GM08714 (cell line): Measurements from ENCODE around the gene ZFR.
A peak's percentile ranks its signal among the peaks of the same experiment; 100 is the strongest.
"Not testable (repeated sequence)": the region's sequence is repeated elsewhere in the genome, so short reads cannot be mapped to it uniquely, and the experiment has no call there.

Source experiments
- H3K4me3 ChIP-seq: fragments of 200-500 bp; sonication (Bioruptor generic); 2 replicates; pipeline ENCODE4 v1.5.1; 2014; ENCODE audit warnings: mild to moderate bottlenecking, low read length, inconsistent platforms
- ZNF274 ChIP-seq: IDR thresholded peaks from 2 replicates; pipeline ENCODE4 v1.6.1; 2012; ENCODE audit warnings: mild to moderate bottlenecking, low read depth, low read length

The ZFR gene

GRCh38 chr5:32461441-32462120 is 17.0 kb upstream of the ZFR start:
- no peak overlapping the region for H3K4me3 ChIP-seq
- no peak for TF ChIP-seq ZNF274

- no peak overlapping the region for H3K4me3 ChIP-seq
- no peak for TF ChIP-seq ZNF274
Observed at GRCh38 chr5:32460702-32461101, 16.2 kb upstream of the ZFR start.

- no peak for TF ChIP-seq ZNF274
- H3K4me3 ChIP-seq: no peak overlapping the region
Observed at GRCh38 chr5:32458880-32459495, 14.4 kb upstream of the ZFR start.

GRCh38 chr5:32455311-32455710 is 10.8 kb upstream of the ZFR start:
- TF ChIP-seq ZNF274: no peak
- no peak overlapping the region for H3K4me3 ChIP-seq

- no peak for TF ChIP-seq ZNF274
- H3K4me3 ChIP-seq: no peak overlapping the region
Observed at GRCh38 chr5:32454821-32455220, 10.3 kb upstream of the ZFR start.

GRCh38 chr5:32453916-32454315 is 9.4 kb upstream of the ZFR start:
- no peak for TF ChIP-seq ZNF274
- H3K4me3 ChIP-seq: no peak overlapping the region

- H3K4me3 ChIP-seq: not testable (repeated sequence)
Observed at GRCh38 chr5:32452316-32452715, 7.8 kb upstream of the ZFR start.

GRCh38 chr5:32450952-32451351 is 6.4 kb upstream of the ZFR start:
- H3K4me3 ChIP-seq: no peak overlapping the region
- TF ChIP-seq ZNF274: no peak

- TF ChIP-seq ZNF274: no peak
- no peak overlapping the region for H3K4me3 ChIP-seq
Observed at GRCh38 chr5:32449262-32449661, 4.7 kb upstream of the ZFR start.

- TF ChIP-seq ZNF274: no peak
- no peak overlapping the region for H3K4me3 ChIP-seq
Observed at GRCh38 chr5:32446630-32447029, 2.1 kb upstream of the ZFR start.

- H3K4me3 ChIP-seq: no peak overlapping the region
- TF ChIP-seq ZNF274: no peak
Observed at GRCh38 chr5:32445831-32446614, 1.5 kb upstream of the ZFR start.

- H3K4me3 ChIP-seq: no peak overlapping the region
- TF ChIP-seq ZNF274: no peak
Observed at GRCh38 chr5:32445287-32445758, 783 bp upstream of the ZFR start.

- peak overlapping the region; percentile 83 for H3K4me3 ChIP-seq
Observed at GRCh38 chr5:32443541-32444430, 754 bp downstream of the ZFR start.

GRCh38 chr5:32443145-32443540 is 1.4 kb downstream of the ZFR start:
- no peak for TF ChIP-seq ZNF274
- peak overlapping the region; percentile 83 for H3K4me3 ChIP-seq

More at GRCh38 chr5:32443541-32444430, 754 bp downstream of the ZFR start:
- no peak for TF ChIP-seq ZNF274
